Loucy (cell line): ENCODE measurements around the gene GRB7.
"Not testable (repeated sequence)": the region's sequence is repeated elsewhere in the genome, so short reads cannot be mapped to it uniquely, and the experiment has no call there.

Experiments used
- H2AFZ ChIP-seq: fragments of 200-600 bp; sonication (generic); 2 replicates; pipeline ENCODE4 v1.6.0; 2016; ENCODE audit warnings: antibody characterized with exemption, mild to moderate bottlenecking, low read length, moderate library complexity
- H3F3A ChIP-seq: fragments of 200-600 bp; 2 replicates; pipeline ENCODE4 v1.6.0; 2016; ENCODE audit warnings: antibody characterized with exemption, low read depth, mild to moderate bottlenecking
- H3K27me3 ChIP-seq: fragments of 200-600 bp; sonication (generic); 2 replicates; pipeline ENCODE4 v1.6.1; 2014; ENCODE audit warnings: low read length, mild to moderate bottlenecking; ENCODE audit not compliant: insufficient read depth, poor library complexity, severe bottlenecking
- H3K36me3 ChIP-seq: fragments of 200-600 bp; sonication (generic); 2 replicates; pipeline ENCODE4 v1.6.1; 2016; ENCODE audit warnings: low read length; ENCODE audit not compliant: insufficient read depth
- H3K4me1 ChIP-seq: fragments of 200-600 bp; sonication (generic); 2 replicates; pipeline ENCODE4 v1.5.1; 2014; ENCODE audit warnings: low read length, mild to moderate bottlenecking; ENCODE audit not compliant: insufficient read depth, poor library complexity, severe bottlenecking
- H3K4me2 ChIP-seq: fragments of 200-600 bp; sonication (generic); 2 replicates; pipeline ENCODE4 v1.6.0; 2014; ENCODE audit warnings: antibody characterized with exemption, low read length, low read depth, mild to moderate bottlenecking; ENCODE audit not compliant: poor library complexity, severe bottlenecking
- H3K4me3 ChIP-seq: fragments of 200-600 bp; sonication (generic); 2 replicates; pipeline ENCODE4 v1.5.1; 2014; ENCODE audit warnings: low read length, mild to moderate bottlenecking, mixed read lengths; ENCODE audit not compliant: poor library complexity, severe bottlenecking
- H3K79me2 ChIP-seq: fragments of 200-600 bp; sonication (generic); 2 replicates; pipeline ENCODE4 v1.6.1; 2014; ENCODE audit warnings: low read length; ENCODE audit not compliant: insufficient read depth
- H3K9ac ChIP-seq: fragments of 200-600 bp; sonication (generic); 2 replicates; pipeline ENCODE4 v1.6.0; 2014; ENCODE audit warnings: mild to moderate bottlenecking, low read depth, low read length, moderate library complexity; ENCODE audit not compliant: poor library complexity, severe bottlenecking
- H3K9me2 ChIP-seq: fragments of 200-600 bp; sonication (generic); replicated peaks from 2 replicates; pipeline ENCODE4 v1.6.1; 2016; ENCODE audit warnings: low read depth, low read length, mixed read lengths
- H3K9me3 ChIP-seq: fragments of 200-600 bp; sonication (generic); 2 replicates; pipeline ENCODE4 v1.6.1; 2014; ENCODE audit warnings: mild to moderate bottlenecking, antibody characterized with exemption, low read length, low read depth; ENCODE audit not compliant: insufficient read depth
- H4K20me1 ChIP-seq: fragments of 200-600 bp; sonication (generic); 2 replicates; pipeline ENCODE4 v1.6.0; 2014; ENCODE audit warnings: antibody characterized with exemption, low read length, mild to moderate bottlenecking; ENCODE audit not compliant: insufficient read depth, poor library complexity, severe bottlenecking
- EZH2phosphoT487 ChIP-seq: fragments of 200-600 bp; IDR thresholded peaks from 2 replicates; pipeline ENCODE4 v1.6.1; 2018; ENCODE audit warnings: antibody characterized with exemption, mild to moderate bottlenecking, moderate library complexity, borderline replicate concordance
- TF ChIP-seq, protein P1 (sequence below): fragments of 200-600 bp; sonication (generic); conservative IDR thresholded peaks from 2 replicates; pipeline ENCODE4 v1.5.1; 2014; ENCODE audit warnings: mild to moderate bottlenecking, antibody characterized with exemption, low read length

Gene GRB7

DNA sequence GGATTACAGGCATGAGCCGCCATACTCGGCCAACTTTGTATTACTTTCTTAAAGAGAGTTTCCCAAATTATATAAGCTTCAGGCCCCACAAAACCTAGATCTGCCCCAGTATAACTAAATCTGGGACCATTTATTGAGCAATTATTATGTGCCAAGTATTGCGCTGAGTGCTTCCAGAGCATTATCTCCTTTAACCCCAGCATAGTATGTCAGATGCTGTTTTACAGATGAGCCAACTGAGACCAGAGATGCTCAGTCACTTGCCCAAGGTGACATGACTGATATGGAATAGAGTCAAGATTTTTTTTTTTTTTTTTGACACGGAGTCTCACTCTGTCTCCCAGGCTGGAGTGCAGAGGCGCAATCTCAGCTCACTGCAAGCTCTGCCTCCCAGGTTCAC is 39.8 kb upstream of the GRB7 start:
- no peak overlapping the region for H2AFZ ChIP-seq
- no peaks in the 10 kb centered on the region for H3K9me3 ChIP-seq
- H3K9me2 ChIP-seq: no peaks in the 10 kb centered on the region
- no peaks in the 10 kb centered on the region for H4K20me1 ChIP-seq
- H3K4me3 ChIP-seq: no peak overlapping the region
- TF ChIP-seq EZH2phosphoT487: no peak
- TF ChIP-seq, protein P1, sequence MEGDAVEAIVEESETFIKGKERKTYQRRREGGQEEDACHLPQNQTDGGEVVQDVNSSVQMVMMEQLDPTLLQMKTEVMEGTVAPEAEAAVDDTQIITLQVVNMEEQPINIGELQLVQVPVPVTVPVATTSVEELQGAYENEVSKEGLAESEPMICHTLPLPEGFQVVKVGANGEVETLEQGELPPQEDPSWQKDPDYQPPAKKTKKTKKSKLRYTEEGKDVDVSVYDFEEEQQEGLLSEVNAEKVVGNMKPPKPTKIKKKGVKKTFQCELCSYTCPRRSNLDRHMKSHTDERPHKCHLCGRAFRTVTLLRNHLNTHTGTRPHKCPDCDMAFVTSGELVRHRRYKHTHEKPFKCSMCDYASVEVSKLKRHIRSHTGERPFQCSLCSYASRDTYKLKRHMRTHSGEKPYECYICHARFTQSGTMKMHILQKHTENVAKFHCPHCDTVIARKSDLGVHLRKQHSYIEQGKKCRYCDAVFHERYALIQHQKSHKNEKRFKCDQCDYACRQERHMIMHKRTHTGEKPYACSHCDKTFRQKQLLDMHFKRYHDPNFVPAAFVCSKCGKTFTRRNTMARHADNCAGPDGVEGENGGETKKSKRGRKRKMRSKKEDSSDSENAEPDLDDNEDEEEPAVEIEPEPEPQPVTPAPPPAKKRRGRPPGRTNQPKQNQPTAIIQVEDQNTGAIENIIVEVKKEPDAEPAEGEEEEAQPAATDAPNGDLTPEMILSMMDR: no peak
- no peaks in the 10 kb centered on the region for H3K27me3 ChIP-seq
- H3K4me1 ChIP-seq: no peaks in the 10 kb centered on the region
- H3F3A ChIP-seq: no peaks in the 10 kb centered on the region
- no peak overlapping the region for H3K9ac ChIP-seq
- no peaks in the 10 kb centered on the region for H3K36me3 ChIP-seq
- H3K79me2 ChIP-seq: no peaks in the 10 kb centered on the region
- no peak overlapping the region for H3K4me2 ChIP-seq

DNA sequence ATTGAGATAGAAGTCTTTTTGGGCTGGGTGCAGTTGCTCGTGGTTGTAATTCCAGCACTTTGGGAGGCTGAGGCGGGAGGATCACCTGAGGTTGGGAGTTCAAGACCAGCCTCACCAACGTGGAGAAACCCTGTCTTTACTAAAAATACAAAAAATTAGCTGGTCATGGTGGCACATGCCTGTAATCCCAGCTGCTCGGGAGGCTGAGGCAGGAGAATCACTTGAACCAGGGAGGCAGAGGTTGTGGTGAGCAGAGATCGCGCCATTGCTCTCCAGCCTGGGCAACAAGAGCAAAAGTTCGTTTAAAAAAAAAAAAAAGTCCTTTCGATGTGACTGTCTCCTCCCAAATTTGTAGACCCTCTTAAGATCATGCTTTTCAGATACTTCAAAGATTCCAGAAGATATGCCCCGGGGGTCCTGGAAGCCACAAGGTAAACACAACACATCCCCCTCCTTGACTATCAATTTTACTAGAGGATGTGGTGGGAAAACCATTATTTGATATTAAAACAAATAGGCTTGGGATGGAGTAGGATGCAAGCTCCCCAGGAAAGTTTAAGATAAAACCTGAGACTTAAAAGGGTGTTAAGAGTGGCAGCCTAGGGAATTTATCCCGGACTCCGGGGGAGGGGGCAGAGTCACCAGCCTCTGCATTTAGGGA is 38.5 kb upstream of the GRB7 start:
- H3K4me2 ChIP-seq, H4K20me1 ChIP-seq, H3K79me2 ChIP-seq, H3K36me3 ChIP-seq, H3K9me3 ChIP-seq, H2AFZ ChIP-seq, H3K9me2 ChIP-seq, H3K4me1 ChIP-seq, H3K4me3 ChIP-seq, H3F3A ChIP-seq, H3K9ac ChIP-seq, H3K27me3 ChIP-seq: not testable (repeated sequence)

DNA sequence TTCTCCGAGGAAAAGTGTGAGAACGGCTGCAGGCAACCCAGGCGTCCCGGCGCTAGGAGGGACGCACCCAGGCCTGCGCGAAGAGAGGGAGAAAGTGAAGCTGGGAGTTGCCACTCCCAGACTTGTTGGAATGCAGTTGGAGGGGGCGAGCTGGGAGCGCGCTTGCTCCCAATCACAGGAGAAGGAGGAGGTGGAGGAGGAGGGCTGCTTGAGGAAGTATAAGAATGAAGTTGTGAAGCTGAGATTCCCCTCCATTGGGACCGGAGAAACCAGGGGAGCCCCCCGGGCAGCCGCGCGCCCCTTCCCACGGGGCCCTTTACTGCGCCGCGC is 38.0 kb upstream of the GRB7 start, which contains the start of gene ERBB2:
Gene ERBB2, plus strand, starts transcription at position 247 of the 330 bp plus-strand sequence. CDS start 175 bp downstream, outside the sequence.
- Histone ChIP-seq H3K9me3 (no peaks in the 10 kb centered on the region), H3K27me3 (no peaks in the 10 kb centered on the region), H3F3A (no peaks in the 10 kb centered on the region), H3K4me1 (no peaks in the 10 kb centered on the region), H3K9me2 (no peaks in the 10 kb centered on the region), H3K36me3 (no peaks in the 10 kb centered on the region), H3K4me2 (no peak within 1 kb of the TSS), H2AFZ (no peak within 1 kb of the TSS), H4K20me1 (no peaks in the 10 kb centered on the region), H3K9ac (no peak within 1 kb of the TSS), H3K4me3 (no peak within 1 kb of the TSS), H3K79me2 (no peaks in the 10 kb centered on the region)
- TF ChIP-seq, protein P1: no peak
- TF ChIP-seq EZH2phosphoT487: no peak
